ENCODE data around the gene PPP5C.

PPP5C gene

DNA sequence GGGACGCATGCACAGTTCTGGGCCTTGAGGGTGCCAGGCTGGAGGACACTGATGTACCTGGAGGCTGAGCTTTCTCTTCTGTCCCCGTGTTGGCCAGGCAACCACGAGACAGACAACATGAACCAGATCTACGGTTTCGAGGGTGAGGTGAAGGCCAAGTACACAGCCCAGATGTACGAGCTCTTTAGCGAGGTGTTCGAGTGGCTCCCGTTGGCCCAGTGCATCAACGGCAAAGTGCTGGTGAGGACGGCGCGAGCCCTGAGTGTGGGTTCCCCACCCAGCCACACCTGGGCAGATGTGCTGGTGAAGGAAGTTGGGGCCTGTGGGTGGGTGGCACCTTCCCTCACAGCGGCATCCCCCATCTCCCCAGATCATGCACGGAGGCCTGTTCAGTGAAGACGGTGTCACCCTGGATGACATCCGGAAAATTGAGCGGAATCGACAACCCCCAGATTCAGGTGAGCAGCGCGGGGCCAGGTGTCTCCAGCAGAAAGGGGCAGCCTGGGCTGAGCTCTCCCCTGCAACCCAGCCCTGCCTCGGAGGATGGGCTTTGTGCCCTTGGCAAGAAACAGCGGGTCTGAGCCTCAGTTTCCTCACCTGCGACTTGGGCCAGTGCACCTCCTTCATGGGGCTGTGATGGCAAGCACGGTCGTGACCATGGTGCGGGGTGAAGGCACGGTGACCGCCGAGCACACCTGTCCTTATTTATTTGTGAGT, 40.3 kb downstream of the PPP5C start:
- no peak for FAIRE-seq
- TF ChIP-seq, protein P1, sequence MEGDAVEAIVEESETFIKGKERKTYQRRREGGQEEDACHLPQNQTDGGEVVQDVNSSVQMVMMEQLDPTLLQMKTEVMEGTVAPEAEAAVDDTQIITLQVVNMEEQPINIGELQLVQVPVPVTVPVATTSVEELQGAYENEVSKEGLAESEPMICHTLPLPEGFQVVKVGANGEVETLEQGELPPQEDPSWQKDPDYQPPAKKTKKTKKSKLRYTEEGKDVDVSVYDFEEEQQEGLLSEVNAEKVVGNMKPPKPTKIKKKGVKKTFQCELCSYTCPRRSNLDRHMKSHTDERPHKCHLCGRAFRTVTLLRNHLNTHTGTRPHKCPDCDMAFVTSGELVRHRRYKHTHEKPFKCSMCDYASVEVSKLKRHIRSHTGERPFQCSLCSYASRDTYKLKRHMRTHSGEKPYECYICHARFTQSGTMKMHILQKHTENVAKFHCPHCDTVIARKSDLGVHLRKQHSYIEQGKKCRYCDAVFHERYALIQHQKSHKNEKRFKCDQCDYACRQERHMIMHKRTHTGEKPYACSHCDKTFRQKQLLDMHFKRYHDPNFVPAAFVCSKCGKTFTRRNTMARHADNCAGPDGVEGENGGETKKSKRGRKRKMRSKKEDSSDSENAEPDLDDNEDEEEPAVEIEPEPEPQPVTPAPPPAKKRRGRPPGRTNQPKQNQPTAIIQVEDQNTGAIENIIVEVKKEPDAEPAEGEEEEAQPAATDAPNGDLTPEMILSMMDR (IDR thresholded peaks at IDR 0.05; ENCODE audit: insufficient read depth, missing control alignments): no peak

DNA sequence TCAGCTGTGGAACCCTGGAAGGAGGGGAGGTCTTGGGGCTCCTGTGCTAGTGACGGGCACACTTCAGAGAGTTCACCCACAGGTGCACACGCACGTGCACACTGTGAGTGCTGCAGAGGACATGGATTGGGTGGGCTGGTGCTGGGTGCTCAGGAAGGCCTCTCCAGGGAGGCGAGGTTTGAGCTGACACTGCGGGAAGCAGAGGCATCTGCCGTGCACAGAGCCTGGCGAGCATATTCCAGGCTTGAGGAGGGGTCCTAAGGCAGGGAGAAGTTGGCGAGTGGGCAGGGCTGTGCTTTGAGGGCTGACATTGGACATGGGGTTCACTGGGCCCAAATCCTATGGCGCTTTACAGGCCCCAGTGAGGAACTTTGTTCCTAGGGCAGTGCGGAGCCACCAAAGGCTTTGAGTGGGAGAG, 40.8 kb downstream of the PPP5C start:
- TF ChIP-seq, protein P1 (IDR thresholded peaks at IDR 0.05; ENCODE audit: insufficient read depth, missing control alignments): no peak
- no peak for DNase-seq (ENCODE audit: insufficient read length, low spot score)
- no peak for FAIRE-seq

More for the DNA sequence above, 40.3 kb downstream of the PPP5C start:
- DNase-seq (ENCODE audit: insufficient read length, low spot score): no peak

DNA sequence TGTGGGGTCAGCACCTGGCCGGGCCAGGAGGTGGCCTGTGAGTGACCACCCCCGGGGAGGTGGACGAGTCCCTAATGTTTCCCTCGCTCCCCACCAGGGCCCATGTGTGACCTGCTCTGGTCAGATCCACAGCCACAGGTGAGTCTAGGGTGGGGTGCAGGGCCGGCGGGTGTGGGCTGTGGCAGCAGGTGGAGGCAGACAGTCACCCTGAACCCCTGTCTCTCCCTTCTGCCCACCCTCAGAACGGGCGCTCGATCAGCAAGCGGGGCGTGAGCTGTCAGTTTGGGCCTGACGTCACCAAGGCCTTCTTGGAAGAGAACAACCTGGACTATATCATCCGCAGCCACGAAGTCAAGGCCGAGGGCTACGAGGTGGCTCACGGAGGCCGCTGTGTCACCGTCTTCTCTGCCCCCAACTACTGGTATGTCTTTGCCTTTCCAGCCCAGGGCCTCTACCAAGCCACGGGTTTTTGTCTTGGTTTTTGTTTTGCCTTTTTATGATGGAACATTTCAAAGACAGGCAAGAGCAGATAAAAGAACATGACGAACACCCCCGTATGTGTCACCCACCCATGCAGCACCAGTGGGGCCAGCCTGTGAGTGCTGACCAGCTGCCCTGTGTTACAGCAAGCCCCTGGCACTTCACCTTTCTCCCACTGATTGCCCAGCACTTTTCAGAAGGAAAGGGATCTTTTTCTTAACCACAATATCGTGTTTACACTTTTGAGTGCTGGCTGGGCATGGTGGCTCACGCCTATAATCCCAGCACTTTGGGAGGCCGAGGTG, 41.6 kb downstream of the PPP5C start:
- TF ChIP-seq, protein P1 (IDR thresholded peaks at IDR 0.05; ENCODE audit: insufficient read depth, missing control alignments): no peak
- no peak for FAIRE-seq
- DNase-seq (ENCODE audit: insufficient read length, low spot score): no peak

DNA sequence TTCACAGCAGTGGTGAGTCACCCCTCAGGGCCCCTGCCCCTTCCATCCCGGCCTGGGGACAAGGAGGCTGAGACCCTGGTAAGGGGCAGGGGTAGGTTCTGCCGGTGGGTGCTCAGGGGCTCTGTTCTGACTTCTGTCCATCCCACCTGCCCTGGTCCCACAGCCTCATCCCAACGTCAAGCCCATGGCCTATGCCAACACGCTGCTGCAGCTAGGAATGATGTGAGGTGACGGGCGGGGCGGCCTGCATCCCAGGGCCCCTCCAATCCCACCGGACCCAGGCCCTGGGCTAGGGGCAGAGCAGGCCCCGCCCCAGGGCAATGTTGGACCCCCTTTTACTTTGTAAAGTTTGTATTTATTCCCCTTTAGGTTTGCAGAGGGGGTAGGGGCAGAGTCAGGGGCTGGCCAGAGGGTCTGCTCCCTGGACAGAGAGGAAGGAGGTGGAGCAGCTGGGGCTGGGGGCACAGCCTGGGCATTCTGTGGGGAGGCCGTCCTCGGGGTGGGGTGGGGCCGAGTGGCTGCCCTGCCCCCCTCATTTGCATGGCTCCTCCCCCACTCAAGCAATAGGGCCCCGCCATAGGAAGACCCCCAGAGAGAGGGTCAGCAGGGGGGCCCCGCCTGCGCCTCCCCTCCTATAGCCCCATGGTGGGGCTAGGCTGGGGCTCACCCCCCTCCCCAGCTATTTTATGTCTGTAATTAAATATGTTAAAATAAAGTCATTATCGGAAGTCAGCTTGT, 43.4 kb downstream of the PPP5C start:
- FAIRE-seq: no peak
- TF ChIP-seq, protein P1 (IDR thresholded peaks at IDR 0.05; ENCODE audit: insufficient read depth, missing control alignments): no peak
- no peak for DNase-seq (ENCODE audit: insufficient read length, low spot score)

DNA sequence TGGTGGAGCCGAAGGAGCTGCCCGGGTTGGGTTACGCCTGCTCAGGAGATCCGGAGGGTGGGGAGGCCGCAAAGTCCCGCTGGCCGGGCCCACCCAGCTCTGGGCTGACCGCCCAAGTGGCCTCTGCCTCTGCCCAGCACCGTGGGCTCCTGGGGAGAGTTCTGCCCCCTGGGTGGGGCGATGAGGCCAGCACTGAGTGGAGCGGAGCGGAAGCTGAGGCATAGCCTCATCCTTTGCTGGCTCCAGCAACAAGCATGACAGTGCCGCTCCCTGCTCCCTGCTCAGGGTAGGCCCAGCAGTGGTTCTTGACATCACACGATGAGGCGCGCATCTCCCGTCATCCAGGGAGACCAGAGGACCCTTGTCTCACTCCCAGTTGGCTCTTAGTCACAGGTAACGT, 44.0 kb downstream of the PPP5C start:
- DNase-seq (ENCODE audit: insufficient read length, low spot score) (no peak), FAIRE-seq (no peak)
- TF ChIP-seq, protein P1 (IDR thresholded peaks at IDR 0.05; ENCODE audit: insufficient read depth, missing control alignments): no peak

DNA sequence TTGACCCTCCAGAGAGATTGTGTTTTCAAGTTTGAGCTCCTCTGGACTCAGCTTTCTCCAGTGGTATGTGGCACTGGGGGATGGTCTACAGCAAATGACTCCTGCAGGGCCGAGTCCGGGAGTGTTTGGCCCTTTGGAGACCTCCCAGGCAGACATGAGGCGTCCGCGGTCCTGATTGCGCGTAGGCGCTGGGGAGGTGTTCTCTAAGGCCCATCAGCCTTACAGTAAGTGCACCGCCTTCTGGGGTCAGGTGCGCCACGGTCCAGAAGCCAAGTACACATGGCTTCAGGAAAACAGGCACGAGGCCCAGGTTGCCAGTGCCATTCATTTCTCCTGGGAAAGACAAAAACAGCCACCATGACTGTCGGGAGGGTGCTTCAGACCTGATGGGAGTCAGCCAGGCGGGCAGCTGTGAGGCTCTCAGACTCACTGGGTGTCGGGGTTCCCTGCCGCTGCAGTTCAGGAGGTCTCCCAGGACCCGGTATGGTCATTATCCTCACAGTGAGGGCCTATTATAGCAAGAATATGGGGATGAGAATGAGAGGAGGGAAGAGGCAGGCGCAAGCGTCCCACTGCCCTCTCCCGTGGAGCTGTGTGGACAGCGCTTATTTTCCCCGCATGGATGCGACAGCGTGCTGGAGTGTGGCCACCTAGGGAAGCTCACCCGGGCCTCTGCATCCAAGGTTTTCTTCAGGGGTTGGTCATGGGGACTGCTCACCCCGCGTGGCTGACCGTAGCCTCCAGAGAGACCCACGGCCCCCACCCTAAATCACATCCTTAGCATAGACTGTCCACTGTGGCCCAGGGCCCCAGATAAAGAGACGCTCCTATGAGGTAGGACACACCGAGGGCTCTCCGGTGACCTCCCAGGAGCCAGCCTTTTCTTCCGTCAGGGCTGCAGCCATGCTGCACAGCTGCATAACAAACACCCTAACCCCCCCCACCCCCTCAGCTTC, 44.7 kb downstream of the PPP5C start:
- DNase-seq (ENCODE audit: insufficient read length, low spot score) (no peak), FAIRE-seq (no peak)
- TF ChIP-seq, protein P1 (IDR thresholded peaks at IDR 0.05; ENCODE audit: insufficient read depth, missing control alignments): no peak
